ENCODE data around the gene ETV1.
"Not testable (repeated sequence)": the region's sequence is repeated elsewhere in the genome, so short reads cannot be mapped to it uniquely, and the experiment has no call there.

The ETV1 gene

DNA sequence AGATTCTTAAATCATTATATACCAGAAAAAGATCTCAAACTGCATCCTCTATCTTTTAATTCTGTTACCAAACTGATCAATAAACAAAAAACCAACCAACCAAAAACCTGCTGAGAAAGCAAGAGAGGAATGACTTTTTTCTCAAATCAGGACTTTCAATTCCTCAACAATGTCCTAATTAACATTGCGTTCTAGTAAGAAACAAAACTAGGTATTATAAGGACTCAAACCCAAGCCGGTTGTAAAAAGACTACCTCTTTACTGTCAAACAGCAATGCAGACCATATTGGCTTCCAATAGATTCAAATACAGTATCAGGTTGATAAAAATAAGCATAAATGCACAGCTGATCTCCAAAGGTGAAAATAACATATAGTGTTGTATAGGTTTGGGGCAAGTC, 57.3 kb downstream of the ETV1 start:
- DNase-seq (ENCODE audit: extremely low spot score), result no peak
- ChIA-PET POLR2A (no interaction called here), CTCF (interaction anchor here (1.5 kb wide), 1 partner anchor 15 kb away, joined by 3 read pairs; no protein-coding TSS in a partner anchor)
- TF ChIP-seq CTCF (IDR thresholded peaks at IDR 0.05; ENCODE audit: control extremely low read depth, extremely low read depth, low read depth, missing control alignments), result no peak

DNA sequence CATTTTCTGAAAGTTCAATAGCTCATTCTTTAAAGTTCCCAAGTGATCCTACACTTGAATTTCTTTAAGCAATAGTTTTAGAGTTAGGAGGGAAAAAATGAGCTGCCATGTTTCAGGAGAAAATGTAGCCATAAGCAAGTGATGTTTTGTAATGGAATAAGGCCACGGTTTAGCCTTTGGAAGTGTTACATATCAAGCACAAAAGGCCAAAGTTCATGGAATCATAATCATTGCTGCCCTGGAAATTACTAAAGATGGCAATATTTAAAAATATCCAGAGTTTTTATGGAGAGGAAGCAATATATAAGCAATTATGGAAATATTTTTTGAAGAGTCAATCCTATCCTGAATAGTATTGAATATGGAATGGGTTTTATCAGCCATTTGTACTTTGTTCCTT, 68.4 kb downstream of the ETV1 start:
- TF ChIP-seq CTCF (IDR thresholded peaks at IDR 0.05; ENCODE audit: control extremely low read depth, extremely low read depth, low read depth, missing control alignments), result no peak
- CTCF ChIA-PET, result no interaction called here
- no peak for DNase-seq (ENCODE audit: extremely low spot score)
- POLR2A ChIA-PET, result no interaction called here

DNA sequence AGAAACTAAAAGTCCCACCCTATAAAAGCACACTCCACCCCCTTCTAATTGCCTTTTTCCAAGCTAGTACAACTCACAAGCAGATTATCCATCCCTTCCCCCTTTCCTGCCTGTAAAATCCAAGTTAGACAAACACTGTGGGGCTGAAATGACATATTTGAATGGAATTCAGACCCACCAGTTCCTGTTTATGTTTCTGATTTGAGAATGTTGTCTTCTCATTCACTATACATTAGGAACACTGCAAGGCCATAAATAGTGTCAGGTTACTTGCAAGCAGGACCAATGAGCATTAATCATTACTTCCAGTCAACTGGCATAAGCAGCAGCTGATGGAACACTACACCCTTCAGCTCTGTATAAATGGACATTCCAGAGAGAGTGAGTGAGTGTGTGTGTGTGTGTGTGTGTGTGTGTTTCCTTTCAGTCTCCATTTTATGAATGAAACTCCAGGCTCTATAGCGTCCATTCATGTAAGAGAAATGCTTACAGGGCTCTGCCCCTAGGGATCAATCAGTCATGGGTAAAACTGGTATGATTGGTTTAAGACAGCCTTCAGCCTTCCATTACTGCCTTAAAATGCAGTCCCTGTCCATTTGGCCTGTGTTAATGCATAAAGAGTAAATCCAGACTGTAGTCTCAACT, 69.3 kb downstream of the ETV1 start:
- ChIA-PET CTCF (no interaction called here), POLR2A (no interaction called here)
- TF ChIP-seq CTCF (IDR thresholded peaks at IDR 0.05; ENCODE audit: control extremely low read depth, extremely low read depth, low read depth, missing control alignments), result no peak
- DNase-seq (ENCODE audit: extremely low spot score), result no peak

DNA sequence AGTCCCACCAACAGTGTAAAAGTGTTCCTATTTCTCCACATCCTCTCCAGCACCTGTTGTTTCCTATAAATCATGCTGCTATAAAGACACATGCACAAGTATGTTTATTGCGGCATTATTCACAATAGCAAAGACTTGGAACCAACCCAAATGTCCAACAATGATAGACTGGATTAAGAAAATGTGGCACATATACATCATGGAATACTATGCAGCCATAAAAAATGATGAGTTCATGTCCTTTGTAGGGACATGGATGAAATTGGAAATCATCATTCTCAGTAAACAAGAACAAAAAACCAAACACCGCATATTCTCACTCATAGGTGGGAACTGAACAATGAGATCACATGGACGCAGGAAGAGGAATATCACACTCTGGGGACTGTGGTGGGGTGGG, 71.1 kb downstream of the ETV1 start:
- CTCF ChIA-PET; POLR2A ChIA-PET; DNase-seq (ENCODE audit: extremely low spot score): not testable (repeated sequence)

GRCh38 chr7:13917103-13917502, 72.4 kb downstream of the ETV1 start:
- CTCF ChIA-PET; POLR2A ChIA-PET; DNase-seq (ENCODE audit: extremely low spot score): not testable (repeated sequence)

- DNase-seq (ENCODE audit: extremely low spot score), result no peak
- CTCF ChIA-PET, result no interaction called here
- POLR2A ChIA-PET, result no interaction called here
- TF ChIP-seq CTCF (IDR thresholded peaks at IDR 0.05; ENCODE audit: control extremely low read depth, extremely low read depth, low read depth, missing control alignments), result no peak
Observed at GRCh38 chr7:13915891-13916290, 73.6 kb downstream of the ETV1 start.

DNA sequence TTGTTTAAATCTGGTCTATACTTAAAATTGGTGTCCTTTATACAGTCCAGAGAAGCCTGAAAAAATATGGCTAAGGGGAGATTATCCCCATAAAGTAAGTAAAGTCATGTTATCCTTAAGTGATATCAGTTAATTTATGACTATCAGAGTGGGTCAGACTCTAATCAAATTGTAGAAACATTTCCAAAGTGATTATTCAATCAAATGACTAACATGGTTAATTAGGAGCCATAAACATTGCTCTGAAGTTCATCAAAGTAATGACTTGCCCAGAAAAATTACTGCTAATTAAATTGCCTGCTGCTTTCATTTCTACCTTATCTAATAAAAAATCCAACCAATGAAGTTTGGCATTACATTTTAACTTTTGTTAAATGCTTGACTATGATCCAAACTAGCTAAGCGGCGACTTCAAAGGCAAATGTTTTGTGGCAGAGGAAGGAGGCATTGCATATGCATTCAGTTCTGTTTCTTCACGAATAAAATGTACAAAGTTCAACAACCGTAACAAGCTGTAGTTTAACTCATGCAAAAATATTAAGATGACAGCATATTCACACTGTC, 76.7 kb downstream of the ETV1 start:
- ChIA-PET POLR2A (no interaction called here), CTCF (interaction anchor here (1.4 kb wide), 1 partner anchor 9 kb away, joined by 3 read pairs; no protein-coding TSS in a partner anchor)

More for the DNA sequence above, 76.7 kb downstream of the ETV1 start:
- DNase-seq (ENCODE audit: extremely low spot score), result no peak
- no peak for TF ChIP-seq CTCF (IDR thresholded peaks at IDR 0.05; ENCODE audit: control extremely low read depth, extremely low read depth, low read depth, missing control alignments)
